GM18511 (cell line): ENCODE data around the gene MBD1.
"Not testable (repeated sequence)": the region's sequence is repeated elsewhere in the genome, so short reads cannot be mapped to it uniquely, and the experiment has no call there.

ENCODE experiments used
- ATAC-seq: cut with Tn5 transposase; IDR thresholded peaks from one replicate; pipeline ENCODE4 v1.9.1; 2021; ENCODE audit warnings: mild to moderate bottlenecking, moderate library complexity; ENCODE audit not compliant: unreplicated experiment

The MBD1 gene

DNA sequence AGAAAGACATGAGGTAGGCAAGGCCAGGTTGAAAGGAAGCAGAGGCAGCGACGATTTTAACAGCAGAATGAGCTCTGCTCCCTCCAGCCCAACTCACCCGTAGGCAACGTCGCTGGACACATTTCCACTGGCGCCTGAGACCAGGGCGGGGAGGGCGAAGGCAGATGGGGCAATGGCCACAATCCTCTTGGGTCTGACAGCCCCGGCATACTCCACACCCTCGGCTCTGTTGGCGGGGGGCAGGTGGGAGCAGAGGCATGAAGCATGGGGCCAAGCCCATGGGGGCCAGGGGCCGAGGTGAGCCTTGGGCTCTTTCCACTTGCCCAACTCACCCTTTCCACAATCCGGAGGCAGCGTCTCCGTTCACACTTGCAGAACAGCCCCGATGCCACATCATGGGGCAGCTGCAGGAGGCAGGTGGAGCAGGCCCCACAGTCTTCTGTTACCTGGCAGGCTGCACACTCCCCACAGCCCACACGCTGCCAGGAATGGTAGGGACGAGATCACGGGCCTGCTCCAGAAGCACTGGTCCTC is 5.8 kb downstream of the MBD1 start:
- ATAC-seq = no peak

DNA sequence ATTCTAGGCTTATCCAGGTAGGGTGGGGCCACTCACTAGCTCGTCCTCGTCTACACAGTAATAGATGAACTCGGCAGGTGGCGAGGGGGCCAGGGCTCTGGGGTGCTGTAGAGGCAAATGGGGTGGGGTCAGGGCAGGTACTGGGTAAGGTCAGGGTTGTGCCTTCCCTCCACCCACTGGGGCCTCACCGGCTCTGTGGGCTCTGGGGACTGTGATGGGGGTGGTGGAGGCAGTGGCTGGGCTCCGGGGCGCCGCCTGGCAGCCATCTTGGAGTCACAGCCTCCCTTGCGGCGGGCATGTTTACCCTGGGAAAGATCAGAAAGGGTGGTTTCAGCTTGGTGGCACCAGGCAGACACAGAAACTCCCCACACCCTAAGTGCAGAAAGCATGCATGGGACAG is 6.4 kb downstream of the MBD1 start:
- no peak for ATAC-seq

- ATAC-seq = no peak
These were observed 7.3 kb downstream of the MBD1 start for GRCh38 chr18:50274044-50274442.

DNA sequence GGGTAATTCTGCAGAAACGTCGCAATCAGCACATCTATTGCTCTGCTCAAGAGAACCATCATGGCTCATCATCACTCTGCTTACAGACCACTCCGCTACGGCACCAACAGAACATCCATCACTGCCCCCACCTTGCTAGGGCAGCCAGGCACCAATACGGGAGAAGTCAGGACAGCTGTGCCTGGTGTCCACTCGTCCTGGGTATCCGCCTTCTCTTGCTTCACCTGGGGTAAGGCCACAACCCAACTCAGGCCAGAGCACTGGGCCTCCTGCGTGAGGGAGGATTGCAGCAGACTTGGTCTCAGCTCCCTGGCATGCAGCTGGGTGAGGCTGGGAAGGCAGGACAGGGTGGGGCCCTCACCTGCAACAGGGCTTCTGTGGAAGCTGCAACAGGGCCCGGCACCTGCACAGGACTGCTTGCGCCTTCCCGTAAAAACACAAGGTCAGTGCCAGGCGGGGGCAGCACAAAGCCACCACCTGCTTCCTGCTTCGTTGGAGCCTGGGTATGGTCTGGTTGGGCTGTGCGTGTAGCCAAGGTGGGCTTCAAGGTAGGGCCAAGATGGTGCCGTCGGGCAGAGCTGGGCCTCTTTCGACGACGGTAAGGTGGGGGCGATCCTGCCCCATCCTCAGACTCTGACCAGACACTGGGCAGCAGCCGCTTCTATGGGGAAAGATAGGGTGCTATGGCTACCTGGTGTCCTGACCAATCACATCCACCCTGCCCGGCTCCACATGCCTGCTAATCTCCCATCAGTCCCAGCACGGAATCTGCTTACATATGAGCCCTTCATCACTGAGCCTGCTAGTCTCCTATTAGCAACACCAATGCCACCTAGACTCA is 7.9 kb downstream of the MBD1 start:
- ATAC-seq = no peak

GRCh38 chr18:50272568-50272967 is 8.8 kb downstream of the MBD1 start:
- no peak for ATAC-seq

DNA sequence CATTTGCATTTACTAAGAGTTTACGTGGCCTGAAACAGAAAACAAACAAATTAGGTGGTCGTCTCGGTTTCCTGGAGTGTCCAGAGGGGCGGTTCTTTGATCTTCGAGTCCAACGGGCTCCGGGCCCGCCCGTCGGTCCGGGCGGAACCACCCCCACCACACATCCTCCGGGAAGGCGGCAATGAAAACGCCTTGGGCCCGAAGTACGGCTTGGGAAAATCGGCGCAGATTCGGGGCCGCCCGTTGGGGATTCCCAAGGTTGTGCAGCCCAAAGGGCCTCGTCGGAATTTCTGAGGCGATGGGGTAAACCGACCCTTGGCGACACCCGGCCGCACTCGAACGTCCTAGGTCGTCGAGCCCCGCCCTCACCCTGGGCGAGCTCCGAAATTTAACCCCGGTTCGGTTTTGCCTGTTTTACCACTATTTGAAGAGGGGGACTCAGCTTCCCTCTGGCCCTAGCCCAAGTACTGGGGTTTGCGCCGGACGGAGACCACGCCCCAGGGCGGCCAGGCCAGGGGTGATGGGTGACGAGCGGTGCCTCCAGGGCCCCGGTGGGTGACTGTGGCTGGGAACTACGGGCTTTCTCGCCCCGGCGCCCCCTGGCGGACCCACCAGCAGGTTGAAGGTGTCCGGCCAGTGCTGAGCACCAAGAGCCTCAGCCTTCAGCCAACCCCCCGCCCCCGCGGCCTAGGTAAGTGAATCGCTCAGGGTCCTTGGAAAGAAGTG is 13.1 kb downstream of the MBD1 start:
- ATAC-seq = peak; percentile 82

DNA sequence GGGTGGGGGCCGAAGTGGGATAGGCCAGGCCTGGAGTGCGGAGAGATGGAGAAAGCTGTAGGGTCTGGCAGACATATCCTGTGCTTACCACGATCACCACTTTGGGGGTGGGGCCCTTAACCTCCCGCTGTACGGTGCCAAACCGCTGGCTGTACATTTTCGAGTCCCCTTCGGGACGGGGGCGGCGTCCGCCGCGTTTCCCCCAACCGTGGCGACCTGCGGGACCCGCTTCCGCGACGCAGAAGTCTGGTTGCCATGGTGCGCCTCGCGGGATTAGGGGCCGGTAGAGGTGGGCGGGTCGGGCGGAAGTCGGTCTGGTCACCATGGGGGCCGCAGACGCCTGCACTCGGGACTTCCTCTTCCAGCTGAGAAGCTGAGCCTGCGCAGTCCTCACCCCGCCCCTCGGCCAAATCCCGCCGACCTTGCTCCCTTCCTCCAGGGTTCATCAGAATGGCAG is 15.0 kb downstream of the MBD1 start, which contains the start of gene CFAP53:
TSS of gene CFAP53 (minus strand) at position 248 of the 457 bp plus-strand sequence. CDS start at position 157, 91 bp downstream.
- peak; percentile 85 for ATAC-seq

DNA sequence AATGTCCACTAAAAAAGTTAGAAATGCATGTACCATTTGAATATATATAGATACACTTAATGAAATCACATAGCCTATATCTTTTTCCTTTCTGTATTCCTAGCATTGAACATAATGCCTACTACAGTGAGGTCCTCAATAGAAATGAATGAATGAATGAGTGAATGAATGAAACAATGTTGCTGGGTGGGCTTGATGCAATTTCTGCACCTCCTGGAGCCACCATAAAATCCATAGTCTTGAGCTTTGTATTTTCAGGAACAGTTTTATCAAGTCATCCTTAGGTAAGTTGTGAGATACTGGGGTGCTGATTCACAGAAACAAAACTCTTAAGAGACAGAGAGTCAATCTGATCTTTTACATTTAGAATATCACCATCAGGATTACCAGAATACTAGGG is 18.3 kb downstream of the MBD1 start:
- no peak for ATAC-seq

- ATAC-seq = no peak
These were observed 30.4 kb downstream of the MBD1 start for GRCh38 chr18:50250935-50251334.

GRCh38 chr18:50249576-50249975 is 31.7 kb downstream of the MBD1 start:
- no peak for ATAC-seq

DNA sequence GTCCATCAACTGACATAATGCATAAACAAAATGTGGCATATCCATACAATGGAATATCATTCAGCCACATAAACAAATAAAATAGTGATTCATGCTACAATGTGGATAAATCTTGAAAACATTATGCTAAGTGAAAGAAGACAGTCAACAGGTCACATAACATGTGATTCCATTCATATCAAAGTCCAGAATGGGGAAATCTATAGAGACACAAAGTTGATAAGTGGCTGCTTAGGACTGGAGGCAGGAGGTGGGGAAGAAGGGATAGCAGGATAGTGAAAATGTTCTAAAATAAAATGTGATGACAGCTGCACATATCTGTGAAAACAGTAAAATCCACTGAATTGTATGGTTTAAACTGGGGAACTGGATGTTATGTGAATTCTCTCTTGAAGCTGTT is 33.8 kb downstream of the MBD1 start:
- ATAC-seq = no peak

DNA sequence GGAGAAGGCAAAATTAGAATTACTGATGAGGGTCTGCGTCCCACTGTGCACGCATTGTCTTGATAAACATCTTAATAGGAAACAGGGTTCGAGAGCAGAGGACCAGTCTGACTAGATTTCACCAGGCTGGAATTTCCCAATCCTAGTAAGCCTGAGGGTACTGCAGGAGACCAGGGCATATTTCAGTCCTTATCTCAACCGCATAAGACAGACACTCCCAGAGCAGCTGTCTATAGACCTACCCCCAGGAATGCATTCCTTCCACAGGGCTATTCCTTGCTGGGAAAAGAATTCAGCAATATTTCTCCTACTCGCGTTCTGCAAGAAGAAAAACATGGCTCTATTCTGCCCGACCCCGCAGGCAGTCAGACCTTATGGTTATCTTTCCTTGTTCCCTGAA is 39.6 kb downstream of the MBD1 start:
- not testable (repeated sequence) for ATAC-seq

DNA sequence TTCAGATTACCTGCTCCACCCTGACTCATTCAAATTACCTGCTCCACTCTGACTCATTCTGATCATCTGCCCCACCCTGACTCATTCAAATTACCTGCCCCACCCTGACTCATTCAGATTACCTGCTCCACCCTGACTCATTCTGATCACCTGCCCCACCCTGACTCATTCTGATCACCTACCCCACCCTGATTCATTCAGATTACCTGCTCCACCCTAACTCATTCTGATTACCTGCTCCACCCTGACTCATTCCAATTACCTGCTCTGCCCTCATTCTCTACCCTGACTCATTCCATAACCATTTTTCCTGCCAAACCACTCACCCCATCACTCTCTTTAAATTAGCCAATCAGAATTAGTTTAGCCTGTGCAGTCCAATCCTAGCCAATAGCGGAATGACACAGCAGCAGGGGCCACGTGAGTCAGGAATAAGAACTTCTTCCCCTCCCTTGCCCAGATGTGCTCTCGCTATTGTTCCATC is 41.2 kb downstream of the MBD1 start:
- no peak for ATAC-seq

DNA sequence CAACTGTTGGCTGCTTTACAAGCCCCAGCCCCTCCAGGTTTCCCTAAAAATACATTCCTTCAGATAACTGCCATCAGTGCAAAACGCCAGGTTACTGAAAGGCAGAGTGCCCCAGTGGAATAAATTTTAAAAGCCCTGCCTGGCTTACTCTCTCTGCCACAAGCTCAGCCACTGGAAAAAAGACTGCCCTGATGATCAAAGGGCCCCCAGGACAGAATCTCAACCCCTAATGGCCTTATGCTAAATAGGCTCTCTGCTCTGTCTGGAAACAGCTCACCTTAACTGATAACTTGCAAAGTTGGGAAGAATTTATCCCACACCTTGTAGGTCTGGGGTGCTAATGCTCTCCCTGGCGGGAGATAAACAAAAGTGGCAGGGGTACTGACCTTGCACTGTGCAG is 48.9 kb downstream of the MBD1 start:
- ATAC-seq = no peak

DNA sequence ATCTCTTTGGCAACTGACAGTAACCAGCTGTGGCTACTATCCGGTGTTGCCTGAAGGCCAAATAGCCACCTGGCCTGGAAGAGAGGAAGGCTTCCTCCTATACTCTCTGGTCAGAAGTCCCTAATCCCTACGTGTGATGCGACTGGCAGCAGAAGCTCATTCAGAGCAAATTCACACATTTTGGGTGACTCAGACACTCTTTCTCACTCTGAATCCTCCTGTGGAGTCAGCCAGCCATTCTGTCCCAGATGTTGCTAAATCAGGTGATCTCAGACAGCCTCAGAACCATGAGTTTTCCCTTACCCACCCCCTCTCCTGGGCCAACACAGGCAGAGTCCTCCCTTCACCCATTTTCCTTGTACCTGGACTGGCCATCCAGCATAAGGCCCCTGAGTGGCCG is 49.7 kb downstream of the MBD1 start:
- no peak for ATAC-seq

DNA sequence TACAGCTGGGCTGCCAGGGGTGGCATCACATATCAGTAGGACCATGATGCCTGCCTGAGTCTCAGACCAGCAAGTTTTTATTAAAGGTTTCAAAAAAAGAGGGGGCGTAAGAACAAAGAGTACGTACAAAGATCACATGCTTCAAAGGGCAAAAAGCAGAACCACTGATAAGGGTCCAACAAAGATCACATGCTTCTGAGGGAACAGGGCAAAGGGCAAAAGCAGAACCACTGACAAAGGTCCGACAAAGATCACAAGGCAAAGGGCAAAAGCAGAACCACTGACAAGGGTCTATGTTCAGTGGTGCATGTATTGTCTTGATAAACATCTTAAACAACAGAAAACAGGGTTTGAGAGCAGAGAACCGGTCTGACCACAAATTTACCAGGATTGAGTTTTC is 61.1 kb downstream of the MBD1 start:
- ATAC-seq = not testable (repeated sequence)
